ENCODE data around the gene RNF4.
"Not testable (repeated sequence)": the region's sequence is repeated elsewhere in the genome, so short reads cannot be mapped to it uniquely, and the experiment has no call there.

The RNF4 gene

DNA sequence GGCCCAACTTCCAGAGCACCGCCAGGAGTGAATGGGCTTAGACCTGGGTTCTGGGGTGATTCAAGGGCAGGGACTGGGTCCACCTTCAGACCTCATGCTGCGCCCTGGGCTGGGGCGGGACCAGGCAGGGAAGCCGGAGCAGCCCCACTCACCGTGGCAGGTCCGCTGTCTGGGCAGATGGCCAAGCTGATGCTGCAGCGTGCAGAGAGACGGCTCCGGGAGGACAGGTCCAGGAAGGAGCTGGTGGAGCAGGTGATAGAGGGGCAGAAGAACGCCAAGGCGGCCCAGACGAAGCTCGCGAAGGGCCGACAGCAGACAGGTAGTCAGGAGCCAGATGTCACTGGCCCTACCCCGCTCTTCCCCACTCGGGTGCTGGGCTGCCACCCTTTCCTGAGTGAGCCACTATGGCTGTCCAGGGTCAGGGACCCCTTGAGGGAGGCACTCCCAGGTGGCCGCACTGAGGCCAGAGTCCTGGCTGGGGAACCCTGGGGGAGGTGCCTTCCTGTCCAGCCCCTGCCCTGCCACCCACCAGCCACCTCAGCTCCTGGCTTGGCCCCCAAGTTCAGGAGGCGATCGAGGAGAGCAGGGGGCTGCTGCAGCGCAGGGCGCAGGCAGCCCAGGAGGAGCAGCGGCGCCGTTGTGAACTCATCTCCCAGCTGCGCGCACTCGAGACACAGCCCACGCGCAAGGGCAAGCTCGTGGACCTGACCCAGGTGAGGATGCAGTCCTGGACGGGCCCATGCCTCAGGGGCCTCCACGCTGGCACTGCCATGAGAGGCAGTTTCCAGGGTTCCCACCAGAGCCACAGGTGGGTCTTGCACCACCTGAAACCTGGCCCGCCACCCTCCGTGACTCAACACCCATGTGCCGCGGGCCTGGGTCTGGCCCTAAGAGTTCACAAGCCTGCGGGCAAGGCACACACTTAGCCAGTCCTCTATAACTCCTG lies 10.1 kb upstream of the RNF4 start:
- DNase-seq, result no peak

DNA sequence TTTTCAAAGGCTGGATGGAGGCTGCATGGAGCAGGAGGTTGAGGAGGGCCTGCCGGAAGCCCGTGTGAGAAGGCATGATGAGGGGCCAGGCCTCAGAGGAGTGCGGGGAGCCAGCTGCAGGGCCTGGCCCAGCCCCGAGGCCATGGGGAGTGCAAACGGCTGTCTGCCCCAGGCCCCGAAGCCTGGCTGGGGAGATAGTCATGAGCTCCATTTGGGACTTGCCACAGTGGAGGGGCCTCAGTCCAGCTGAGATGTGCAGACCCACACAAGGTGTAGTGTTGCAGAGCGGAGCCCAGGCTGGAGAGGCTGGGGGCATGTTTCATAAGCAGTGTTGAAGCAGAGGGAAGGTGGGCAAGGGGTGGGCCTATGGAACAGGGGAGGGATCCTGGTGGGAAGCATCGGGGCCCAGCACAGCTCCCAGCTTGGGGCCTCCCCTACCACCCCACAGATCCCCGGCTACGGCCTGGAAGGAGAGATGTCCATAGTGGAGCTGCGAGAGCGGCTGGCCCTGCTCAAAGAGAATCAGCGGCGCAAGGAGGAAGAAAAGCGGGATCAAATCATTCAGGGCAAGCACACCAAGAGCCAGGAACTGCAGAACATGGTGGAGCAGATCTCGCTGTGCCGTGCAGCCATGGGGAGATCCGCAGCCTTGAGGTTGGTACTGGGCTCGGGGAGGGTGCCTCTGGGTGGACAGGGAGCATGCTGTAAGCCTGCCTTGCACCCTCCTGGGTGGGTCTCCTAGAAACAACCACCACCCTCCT lies 9.1 kb upstream of the RNF4 start:
- no peak for DNase-seq

DNA sequence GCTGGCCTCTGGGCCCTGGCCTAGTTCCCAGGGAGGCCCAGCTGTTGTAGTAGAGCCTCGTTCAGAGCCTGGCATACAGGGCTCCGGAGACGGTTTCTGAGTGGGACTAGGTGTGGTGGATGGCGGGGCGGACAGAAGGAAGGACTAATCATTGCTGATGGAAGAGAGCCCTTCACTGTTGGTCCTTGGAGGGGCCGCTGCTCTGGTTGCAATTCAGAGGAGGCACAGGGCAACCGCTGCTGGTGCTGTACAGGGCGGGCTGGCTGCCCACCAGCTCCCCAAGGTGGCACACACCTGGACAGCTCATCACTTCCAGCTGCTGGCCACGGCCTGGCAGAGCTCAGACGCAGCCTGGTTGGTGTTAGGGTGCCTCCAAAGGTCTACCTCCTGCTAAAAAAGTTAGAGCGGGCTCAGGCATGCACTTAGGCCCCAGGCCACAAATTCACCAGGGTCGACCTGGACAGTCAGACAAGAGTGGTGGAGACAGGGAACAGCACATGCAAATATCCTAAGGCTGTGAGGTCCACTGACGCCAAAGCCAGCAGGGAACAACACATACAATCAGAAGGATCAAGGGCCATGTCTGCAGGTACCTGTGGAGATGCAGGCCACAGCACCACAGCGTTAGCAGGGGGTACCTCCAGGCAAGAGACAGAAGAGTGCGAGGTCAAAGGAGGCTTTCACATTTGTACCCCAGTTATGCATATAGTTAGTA lies 7.5 kb upstream of the RNF4 start:
- no peak for DNase-seq

DNA sequence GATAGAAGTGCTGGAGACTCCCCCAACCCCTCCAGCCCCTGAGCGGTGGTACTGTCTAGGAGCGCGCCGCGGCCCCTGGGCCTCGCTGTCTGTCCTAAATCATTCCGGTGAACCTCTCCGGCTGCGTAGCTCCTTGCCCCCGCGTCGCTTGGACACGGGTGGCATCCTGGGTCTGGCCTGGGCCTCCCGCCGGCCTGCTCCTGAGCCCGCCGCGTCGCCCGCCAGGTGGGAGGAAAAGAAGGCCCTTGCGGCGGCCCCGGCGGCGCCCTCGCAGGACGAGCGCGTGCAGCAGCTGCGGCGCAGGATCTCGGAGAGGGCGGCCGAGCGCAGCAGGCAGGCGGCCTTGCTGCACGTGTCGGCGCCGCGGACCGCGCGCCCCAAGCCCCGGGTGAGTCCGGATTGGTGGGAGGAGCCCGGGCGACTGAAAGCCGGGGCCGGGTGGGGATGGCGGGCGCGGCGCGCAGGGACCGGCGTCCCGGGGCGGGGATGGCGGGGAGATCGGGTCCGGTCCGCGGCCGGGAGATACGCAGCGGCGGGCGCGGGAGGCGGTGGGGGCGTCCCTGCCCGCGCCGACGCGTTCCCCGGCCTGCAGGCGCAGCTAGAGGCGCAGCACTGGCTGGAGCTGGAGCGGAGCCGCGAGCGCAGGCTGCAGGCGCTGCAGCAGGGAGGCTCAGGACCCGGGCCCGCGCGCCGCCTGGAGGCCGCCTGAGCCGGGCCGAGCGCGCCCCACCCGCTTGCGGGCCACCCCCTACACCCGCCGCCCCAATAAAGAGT lies 6.5 kb upstream of the RNF4 start:
- no peak for DNase-seq

DNA sequence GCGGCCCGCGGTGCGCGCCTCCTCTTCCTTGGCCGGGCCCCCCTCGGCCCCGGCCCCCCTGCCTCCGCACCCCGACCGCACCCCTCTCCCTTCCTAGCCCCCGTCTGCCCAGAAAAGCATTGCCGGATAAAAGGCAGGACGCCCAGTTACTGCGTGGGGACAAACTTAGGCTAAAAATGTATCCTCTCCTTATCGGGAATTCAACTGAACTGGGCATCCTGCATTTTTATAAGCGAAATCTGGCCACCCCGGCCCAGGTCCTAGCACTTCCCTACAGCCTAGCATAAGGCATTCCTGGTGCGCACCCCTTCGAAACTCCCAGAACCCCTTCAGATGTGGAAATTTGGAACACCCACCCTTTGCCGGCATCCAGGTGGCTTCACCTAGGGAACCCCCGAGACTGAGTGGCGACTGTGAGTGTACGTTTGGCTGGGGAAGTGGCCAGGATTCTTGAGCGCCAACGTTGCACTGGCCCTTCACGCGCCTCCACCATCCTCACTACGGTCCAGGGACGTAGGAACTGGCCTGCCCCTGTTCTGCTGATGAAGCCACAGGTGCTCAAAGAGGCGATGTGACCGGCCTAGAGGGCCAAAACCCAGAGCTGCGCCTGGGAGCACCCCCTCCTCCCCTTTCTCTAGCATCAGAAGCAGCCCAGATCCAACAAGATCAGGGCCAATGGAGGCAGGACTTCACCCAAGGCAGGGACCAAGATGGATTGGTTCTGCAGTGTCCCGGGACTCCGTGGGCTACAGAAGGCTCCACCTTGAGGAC lies 5.7 kb upstream of the RNF4 start:
- DNase-seq, result no peak

DNA sequence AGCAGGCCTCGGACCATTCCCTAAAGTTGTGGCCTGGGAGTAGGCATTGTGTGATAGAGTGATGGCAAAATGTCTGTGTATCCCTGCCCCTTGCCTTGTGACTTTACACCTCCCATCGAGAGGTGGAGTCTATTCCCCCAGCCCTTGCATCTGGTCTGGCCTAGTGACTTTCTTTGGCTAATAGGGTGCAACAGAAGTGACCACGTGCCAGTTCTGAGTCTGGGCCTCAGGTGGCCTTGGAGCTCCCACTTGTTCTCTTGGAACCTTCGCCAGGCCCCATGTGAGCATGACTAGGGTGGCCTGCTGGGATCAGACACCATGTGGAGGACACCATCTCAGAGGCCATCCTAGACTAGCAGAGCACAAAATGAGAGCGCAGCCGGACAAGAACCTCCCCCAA lies 3.9 kb upstream of the RNF4 start:
- no peak for DNase-seq

DNA sequence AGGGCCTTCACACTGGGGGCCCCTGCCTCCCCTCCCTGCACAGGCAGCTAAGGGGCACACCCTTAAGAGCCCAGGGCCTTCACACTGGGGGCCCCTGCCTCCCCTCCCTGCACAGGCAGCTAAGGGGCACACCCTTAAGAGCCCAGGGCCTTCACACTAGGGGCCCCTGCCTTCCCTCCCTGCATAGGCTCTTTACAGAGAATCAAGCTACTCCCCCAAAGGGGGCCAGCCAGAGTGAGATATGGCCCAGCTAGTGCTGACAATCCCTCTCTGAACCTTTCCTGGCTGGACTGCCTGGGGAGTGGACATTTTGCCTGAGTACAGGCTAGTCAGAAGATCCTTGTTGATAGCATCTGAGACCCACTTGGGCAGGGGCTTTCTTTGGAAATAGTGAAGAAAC lies 3.4 kb upstream of the RNF4 start:
- DNase-seq, result not testable (repeated sequence)

DNA sequence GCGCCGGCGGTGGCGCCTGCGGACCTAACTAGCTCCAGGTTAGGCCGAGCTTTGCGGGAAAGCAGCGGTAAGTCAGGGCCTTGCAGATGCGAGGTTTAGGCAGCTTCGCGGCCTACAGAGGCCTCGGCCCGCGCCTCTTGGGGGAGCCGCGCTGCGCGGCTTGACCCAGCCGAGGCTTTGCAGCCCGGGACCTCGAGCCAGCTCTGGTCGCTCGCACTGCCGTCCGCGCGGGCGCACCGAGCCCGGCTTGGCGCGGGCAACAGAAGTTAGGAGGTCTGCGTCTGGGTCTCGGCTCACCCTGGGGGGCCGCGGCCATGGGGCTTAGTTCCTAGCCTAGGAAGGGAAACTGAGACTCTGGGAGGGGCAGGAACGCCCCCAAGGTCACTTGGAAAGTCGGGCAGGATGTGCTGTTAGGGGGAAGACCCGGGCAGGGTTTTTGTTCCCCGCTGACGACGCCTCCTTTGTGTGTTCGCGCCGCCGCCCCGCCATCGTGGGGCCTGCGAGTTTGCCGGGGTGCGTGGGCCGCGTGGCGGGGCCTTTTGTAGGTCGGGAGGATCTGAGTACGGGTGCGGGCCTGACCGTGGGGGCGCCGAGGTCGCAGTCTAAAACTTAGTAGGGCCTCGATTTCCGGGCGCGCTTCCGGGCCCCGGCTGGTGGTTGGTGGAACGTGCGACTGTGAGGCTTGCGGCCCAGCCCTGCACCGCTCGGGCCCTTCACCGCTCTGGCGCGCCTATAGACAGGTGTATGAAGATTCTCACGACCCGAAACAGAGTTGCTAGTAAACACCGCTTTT lies 482 bp downstream of the RNF4 start:
- peak; percentile 72 for DNase-seq

DNA sequence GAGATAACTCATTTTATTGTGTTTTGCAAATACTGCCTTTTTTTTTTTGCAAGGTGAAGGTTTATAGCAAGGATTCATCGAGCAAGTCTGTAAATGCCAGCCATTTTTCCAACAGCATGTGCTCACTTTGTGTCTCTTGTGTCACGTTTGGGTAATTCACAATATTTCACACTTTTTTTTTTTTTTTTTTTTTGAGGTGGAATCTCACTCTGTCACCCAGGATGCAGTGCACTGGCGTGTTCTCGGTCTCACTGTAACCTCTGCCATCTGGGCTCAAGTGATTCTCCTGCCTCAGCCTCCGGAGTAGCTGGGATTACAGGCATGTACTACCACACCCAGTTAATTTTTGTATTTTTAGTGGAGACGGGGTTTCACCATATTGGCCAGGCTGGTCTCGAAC lies 1.9 kb downstream of the RNF4 start:
- no peak for DNase-seq

DNA sequence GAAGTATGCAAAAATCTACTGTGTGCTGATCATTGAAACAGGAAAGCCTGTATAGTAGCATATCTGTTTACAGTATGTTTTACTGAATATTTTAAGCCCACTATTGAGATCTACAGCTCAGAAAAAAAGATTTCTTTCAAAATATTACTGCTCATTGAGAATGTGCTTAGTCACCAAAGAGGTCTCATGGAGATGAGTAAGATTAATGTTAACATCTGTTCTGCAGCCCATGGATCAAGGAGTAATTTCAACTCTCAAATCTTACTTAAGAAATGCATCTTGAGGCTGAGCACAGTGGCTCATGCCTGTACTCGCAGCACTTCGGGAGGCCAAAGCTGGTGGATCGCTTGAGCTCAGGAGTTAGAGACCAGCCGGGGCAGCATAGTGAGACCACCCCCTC lies 3.3 kb downstream of the RNF4 start:
- DNase-seq, result no peak

DNA sequence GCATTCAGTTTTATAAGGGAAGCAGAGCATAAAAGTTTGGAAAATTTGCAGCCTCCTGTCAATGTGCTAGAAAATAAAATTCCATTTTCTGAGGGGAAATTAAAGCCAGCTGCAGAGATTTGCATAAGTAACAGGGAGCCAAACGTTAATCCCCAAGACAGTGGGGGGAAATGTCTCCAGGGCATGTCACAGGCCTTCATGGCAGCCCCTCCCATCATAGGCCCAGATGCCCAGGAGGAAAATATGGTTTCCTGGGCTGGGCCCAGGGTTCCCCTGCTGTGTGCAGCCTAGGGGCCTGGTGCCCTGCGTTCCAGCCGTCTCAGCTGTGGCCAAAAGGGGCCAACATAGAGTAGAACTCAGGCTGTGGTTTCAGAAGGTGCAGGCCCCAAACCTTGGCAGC lies 9.3 kb downstream of the RNF4 start:
- no peak for DNase-seq

DNA sequence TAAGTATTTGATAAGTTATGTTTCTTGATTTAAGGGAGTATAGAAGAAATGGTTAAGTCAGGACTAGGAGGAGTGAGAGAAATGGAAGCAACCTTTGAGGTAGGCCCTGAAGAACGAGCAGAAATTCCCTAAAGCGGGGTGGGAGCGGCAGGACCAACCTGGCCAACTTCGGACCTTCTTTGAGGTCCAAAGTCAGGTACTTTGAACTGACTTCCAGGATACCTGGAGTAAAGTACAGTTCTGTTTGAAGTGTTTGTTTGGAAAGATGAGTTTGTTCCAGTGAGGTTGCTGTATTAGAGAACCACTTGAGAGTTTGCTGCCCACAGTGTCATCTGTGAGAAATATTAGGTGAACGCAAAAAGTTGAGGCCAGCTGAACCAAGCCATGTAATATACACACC lies 11.7 kb downstream of the RNF4 start:
- no peak for DNase-seq

DNA sequence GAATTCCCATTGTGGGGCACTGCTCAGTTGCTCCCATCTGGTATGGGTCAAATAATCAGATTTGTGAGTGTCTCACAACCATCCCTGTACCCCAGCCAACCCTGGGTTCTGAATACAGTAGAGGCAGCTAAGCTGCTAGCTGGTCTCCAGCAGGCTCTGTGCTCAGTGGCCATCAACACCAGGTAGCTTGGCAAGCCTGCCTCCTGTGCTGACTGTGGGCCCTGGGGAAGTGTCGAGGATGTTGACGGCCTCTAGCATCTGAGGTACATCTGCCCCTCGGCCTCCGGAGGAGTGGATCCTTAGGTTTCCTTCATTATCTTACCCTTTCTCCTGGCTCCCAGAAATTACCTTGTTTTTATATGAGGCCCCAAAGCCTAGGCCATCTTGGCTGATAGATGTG lies 13.3 kb downstream of the RNF4 start:
- no peak for DNase-seq

DNA sequence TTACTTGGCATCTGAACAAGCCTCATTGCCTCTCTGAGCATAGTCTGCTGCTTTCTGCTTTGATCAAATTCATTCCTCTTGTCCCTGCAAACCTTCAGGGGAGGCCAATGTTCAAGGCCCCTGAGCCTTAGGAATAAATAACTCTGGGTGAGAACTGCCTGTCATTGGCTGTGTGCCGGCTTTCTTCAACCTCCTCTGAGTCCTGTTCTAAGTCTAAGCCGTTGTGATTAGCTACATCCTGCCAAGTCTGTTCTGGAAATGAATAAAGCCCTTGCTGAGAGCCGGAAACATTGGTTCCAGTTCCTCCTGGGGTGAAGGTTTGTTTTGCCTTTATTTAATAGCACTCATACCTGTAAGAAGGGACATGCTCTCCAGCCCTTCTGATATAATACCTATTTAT lies 13.8 kb downstream of the RNF4 start:
- DNase-seq, result no peak

DNA sequence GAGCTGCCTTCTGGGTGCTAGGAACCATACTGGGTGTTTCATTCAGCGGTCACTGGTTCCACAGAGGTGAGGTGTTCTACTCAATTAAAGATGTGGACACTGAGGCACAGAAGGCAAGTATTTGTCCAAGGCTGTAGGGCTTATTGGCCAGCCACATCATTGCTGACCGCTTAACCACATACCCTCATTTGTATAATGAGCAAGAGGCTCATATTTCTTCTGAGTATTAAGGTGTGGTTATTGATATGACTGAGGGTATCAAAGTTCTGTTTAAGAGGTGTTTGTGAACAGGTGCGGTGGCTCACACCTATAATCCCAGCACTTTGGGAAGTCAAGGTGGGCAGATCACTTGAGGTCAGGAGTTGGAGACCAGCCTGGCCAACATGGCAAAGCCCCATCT lies 14.3 kb downstream of the RNF4 start:
- DNase-seq, result no peak

DNA sequence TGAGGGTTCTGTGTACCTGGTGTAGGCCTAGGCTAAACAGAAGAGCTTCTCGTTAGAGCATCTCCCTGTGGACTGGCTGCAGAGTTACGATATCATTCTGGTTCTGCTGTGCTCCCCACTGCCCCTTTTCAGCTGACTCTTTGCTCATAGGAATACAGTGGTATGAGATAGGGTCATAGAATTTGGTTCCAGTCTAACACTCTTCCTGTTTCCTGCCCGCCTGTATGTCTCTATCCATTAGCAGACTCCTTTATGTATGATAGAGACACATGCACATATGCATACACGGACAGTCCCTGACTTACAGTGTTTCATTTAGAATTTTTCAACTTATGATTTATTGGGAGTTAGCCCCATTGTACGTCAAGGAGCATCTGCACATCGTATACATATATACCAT lies 15.3 kb downstream of the RNF4 start:
- DNase-seq, result no peak

DNA sequence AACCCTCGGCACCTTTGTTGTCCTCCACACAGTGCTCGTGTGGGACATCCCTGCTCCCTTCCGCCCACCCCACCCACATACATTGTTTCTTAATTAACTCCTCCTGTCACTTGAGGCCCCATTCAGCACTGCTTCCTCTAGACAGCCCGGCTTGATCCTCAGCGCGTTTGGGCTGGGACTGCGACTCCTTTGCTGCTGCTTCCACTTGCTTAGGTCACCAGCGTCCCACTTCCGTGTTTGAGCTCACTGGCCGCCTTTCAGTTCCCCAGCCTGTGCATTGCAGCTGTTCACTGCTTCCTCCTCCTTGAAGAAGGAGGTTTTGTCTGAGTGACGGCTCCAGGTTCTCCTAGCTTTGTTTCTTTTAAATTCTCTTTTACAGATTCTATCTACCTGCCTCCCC lies 16.1 kb downstream of the RNF4 start:
- no peak for DNase-seq

DNA sequence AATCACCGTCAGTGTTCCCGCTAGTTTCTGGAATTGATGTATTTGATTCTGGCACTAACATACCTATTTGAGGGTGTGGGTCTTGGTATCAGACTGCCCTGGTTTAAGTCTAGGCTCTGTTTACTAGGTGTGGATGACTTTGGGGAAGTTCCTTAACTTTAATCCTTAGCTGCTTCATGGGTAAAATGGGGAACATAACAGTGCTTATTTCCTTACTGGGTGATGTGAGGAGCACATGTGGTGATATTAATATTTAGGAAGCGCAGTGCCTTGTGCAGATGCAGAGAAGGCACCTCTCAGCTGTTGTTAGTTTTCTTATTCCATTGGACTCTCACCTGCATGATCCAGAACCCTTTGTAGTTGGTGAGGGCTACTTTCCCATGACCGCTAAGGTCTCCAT lies 17.1 kb downstream of the RNF4 start:
- DNase-seq, result no peak

DNA sequence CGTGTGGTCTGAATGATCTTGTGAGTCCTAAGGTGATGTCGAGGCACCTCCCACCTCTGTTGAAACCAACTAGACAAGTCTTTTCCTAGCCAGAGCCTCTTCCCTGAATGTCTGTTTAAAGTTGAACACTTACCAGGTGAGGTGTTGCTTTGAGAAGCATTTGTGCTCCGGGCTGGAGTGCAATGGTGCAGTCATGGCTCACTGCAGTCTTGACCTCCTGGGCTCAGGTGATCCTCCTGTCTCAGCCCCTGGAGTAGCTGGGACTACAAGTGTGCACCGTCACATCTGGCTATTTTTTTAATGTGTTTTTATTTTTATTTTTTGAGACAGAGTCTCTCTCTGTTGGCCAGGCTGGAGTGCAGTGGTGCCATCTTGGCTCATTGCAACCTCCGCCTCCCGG lies 18.1 kb downstream of the RNF4 start:
- DNase-seq, result no peak

DNA sequence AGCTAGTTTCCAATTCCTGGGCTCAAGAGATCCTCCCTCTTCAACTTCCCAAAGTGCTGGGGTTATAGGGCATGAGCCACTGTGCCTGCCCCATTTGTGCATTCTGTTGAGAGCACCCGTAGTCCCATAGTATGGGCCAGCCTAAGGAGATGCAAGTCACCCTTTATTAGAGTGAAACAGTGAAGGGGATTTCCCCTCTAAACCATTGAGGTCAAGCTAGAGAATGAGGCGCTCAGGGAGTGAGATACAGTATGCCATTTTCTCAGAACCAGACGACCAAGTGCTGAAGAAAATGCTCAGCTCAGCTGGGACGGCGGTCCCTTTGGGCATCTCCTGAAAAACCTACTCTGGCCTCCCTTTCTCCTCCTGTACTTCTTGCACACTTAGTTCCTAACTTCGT lies 18.7 kb downstream of the RNF4 start:
- peak; percentile 20 for DNase-seq

All from NK-92 treated with Interleukin-12 subunit alpha and Interleukin-12 subunit beta, amount 100 ng/mL, for 24 hours (cell line).